ENCODE results near the gene DIP2A.

DNA sequence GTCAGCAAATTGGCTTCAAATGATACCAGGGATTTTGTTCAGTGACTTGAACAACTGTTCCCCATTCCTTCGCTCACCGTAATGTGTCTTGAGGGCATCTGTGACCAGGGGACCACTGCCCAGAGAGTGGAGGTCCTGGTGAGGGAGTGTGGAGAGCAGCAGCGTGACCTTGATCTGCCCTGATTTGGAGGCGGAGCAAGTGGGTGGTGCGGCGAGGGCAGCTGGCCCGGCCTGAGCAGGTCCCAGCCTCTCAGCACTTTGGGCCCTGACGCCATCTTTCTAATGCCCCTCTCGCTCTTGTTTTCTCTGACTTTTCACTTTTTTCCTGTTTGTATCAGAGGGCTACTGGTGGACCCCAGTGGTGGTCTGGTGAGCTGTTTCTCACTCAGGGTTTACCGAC lies 31.1 kb downstream of the DIP2A start:
- TF ChIP-seq, protein P1, sequence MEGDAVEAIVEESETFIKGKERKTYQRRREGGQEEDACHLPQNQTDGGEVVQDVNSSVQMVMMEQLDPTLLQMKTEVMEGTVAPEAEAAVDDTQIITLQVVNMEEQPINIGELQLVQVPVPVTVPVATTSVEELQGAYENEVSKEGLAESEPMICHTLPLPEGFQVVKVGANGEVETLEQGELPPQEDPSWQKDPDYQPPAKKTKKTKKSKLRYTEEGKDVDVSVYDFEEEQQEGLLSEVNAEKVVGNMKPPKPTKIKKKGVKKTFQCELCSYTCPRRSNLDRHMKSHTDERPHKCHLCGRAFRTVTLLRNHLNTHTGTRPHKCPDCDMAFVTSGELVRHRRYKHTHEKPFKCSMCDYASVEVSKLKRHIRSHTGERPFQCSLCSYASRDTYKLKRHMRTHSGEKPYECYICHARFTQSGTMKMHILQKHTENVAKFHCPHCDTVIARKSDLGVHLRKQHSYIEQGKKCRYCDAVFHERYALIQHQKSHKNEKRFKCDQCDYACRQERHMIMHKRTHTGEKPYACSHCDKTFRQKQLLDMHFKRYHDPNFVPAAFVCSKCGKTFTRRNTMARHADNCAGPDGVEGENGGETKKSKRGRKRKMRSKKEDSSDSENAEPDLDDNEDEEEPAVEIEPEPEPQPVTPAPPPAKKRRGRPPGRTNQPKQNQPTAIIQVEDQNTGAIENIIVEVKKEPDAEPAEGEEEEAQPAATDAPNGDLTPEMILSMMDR (IDR thresholded peaks at IDR 0.05) = no peak
- TF ChIP-seq POLR2A (IDR thresholded peaks at IDR 0.05) = no peak
